ENCODE results near the gene ZACN. TPM values are rescaled to one million over a fixed set of nuclear protein-coding genes. Genes with fewer than 3 reads are reported as not detected.

ZACN gene
- polyA plus RNA-seq, 1 experiment = 0.05 TPM

Small RNA genes lying within 50 kb of the gene (small RNA-seq; reads per million reads assigned to genes)
- 0.63 reads per million for gene MIR6868 (ENCODE audit: insufficient read length, low read depth, low replicate concordance)

Other genes with a start within 250 kb of the ZACN start
- gene UNC13D, start 234.8 kb upstream of the ZACN start, polyA plus RNA-seq (2011; rRNA removed) = 0.28 and 0.40 TPM in 2 replicates
- 28.5 and 37.0 TPM in 2 replicates for gene WBP2, start 223.8 kb upstream of the ZACN start, polyA plus RNA-seq (2011; rRNA removed)
- gene TRIM47, start 200.6 kb upstream of the ZACN start, polyA plus RNA-seq (2011; rRNA removed) = 2.4 and 3.2 TPM in 2 replicates
- 5.5 and 8.6 TPM in 2 replicates for gene TRIM65, start 182.2 kb upstream of the ZACN start, polyA plus RNA-seq (2011; rRNA removed)
- gene MRPL38, start 174.3 kb upstream of the ZACN start, polyA plus RNA-seq (2011; rRNA removed) = 22.7 and 60.9 TPM in 2 replicates
- gene FBF1, start 138.1 kb upstream of the ZACN start, polyA plus RNA-seq (2011; rRNA removed) = 3.4 and 4.8 TPM in 2 replicates
- 32.1 and 33.6 TPM in 2 replicates for gene ACOX1, start 100.0 kb upstream of the ZACN start, polyA plus RNA-seq (2011; rRNA removed)
- gene TEN1, start 99.9 kb upstream of the ZACN start, polyA plus RNA-seq (2011; rRNA removed) = 17.5 and 25.6 TPM in 2 replicates
- gene CDK3, start 78.3 kb upstream of the ZACN start, polyA plus RNA-seq (2011; rRNA removed) = 3.7 and 5.6 TPM in 2 replicates
- gene EVPL, start 51.9 kb upstream of the ZACN start, polyA plus RNA-seq (2011; rRNA removed) = not detected in 2 replicates
- gene SRP68, start 6.7 kb upstream of the ZACN start, polyA plus RNA-seq (2011; rRNA removed) = 62.6 and 70.8 TPM in 2 replicates
- not detected in 2 replicates for gene GALR2, start 4.4 kb upstream of the ZACN start, polyA plus RNA-seq (2011; rRNA removed)
- 91.7 and 122 TPM in 2 replicates for gene EXOC7, start 24.6 kb downstream of the ZACN start, polyA plus RNA-seq (2011; rRNA removed)
- gene FOXJ1, start 62.1 kb downstream of the ZACN start, polyA plus RNA-seq (2011; rRNA removed) = not detected in 2 replicates
- 0.13 and 0.50 TPM in 2 replicates for gene RNF157, start 161.3 kb downstream of the ZACN start, polyA plus RNA-seq (2011; rRNA removed)
- 35.0 and 50.7 TPM in 2 replicates for gene UBALD2, start 186.2 kb downstream of the ZACN start, polyA plus RNA-seq (2011; rRNA removed)
- gene QRICH2, start 229.1 kb downstream of the ZACN start, polyA plus RNA-seq (2011; rRNA removed) = 2.1 and 3.4 TPM in 2 replicates

Data from BJ (cell line).